ENCODE data around the gene SPDYE4.

DNA sequence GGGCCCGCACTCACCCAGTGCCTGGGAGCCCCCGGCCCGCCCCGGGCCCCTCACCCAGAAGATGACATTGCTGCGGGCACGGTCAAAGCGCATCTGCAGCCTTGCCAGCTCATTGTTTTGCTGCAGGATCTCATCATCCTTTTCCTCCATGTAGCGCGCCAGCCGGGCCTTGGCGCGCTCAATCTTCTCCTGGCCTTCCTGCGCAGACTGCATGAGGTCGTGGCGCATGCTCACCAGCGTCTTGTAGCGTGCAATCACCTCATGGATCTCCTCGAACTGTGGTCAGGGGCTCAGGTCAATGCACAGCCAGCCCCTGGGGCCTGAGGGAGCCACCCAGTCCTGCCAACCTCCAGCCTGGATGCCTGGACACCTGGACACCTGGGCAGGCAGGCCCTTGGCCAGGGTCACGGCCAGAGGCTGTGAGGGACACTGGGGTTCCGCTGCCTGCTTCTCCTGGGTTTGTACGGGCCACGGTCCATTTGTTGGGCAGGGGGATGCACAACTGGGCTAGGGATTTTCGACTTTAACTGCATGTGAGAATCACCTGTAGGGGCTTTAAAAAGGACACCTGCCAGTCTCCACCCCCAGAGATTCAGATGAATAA is 22.9 kb downstream of the SPDYE4 start:
- TF ChIP-seq EZH2 (IDR thresholded peaks at IDR 0.05) (no peak), POLR2AphosphoS5 (IDR thresholded peaks at IDR 0.05; ENCODE audit: borderline replicate concordance, low read depth, low read length) (no peak)
